ENCODE results near the gene PAX2. TPM values are rescaled to one million over a fixed set of nuclear protein-coding genes. Genes with fewer than 3 reads are reported as not detected.

The PAX2 gene
- total and polyA plus RNA-seq, 4 donors = not detected

DNA sequence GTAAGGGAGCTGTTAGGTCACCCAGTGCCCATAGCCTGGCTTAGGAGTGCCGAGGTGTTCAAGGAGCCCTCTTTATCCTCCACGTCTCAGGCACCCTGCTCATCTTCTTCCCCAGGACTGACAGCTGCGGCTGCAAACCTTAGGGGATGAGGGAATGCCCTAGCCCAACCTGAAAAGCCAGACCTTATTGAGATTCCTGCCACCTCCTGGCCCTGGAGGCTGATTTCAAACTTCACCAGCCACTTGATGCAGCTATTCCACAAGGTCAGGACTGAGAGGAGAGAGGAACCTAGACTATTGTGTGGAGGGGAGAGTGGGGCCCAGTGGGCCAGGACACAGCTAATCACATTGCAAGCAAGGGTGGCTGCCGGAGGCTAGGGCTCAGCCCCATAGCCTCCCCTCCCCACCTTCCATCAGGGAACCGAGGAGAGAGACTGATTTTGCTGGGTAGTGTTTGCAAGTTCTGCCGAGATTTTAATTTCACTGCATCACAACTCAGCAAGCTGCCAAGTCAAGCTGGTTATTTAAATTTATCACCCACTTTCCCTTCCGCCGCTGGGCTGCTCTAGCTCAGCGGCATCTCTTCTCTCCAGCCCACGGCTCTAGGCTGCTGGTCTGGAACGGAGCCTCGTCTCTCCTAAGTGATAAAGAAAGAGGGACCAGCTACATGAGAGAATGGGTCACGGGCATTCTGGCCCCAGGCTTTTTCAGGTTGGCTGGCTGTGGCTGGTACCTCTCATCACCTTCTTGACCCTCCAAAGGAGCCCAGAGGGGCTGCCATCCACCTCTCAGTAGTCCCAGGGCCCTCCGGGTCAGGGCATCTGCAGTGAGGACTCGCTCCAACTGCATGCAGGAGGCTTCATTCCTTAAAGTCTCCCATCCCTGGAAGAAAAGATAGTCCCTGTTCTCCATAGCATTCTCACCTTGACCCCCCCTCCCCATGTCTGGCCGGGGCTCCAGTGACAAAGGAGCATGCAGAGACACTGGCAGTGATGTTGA lies 66.7 kb downstream of the PAX2 start:
- peaks cover 0 to 4% (median 2%) of the 10 kb centered on the region in 4 donors for H3K27me3 ChIP-seq (ENCODE audit: control insufficient read depth in 4 of 4, insufficient read depth in 4 of 4, low read length in 3 of 4)

DNA sequence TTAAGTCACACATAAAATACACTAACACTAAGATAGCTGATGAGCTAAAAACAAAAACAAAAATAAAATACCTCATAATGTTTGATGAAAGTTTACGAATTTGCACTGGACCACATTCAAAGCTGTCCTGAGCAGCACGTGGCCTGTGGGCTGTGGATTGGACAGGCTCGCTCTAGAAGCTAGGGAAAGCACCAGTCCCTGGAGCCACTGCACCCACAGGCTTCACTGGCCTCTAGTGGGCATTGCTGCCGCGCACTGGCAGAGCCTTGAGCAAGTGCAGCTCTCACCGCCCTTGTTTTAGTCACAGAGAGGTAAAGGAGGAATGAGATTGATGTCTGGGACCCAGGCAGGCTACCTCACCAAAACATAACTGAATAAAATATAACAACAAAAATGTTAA lies 67.6 kb downstream of the PAX2 start:
- H3K27ac ChIP-seq (ENCODE audit: low read depth in 1 of 2, low read length in 2 of 2) = no peak overlapping the region
- H3K9me3 ChIP-seq (ENCODE audit: control insufficient read depth in 4 of 4, low read length in 3 of 4) = no peaks in the 10 kb centered on the region
- H3K36me3 ChIP-seq (ENCODE audit: control insufficient read depth in 4 of 4, insufficient read depth in 3 of 4, low read depth in 1 of 4, low read length in 3 of 4) = no peaks in the 10 kb centered on the region
- H3K9ac ChIP-seq (ENCODE audit: low read depth in 1 of 2, low read length in 2 of 2) = no peak overlapping the region
- DNase-seq (ENCODE audit: low spot score) = no peak
- no peaks in the 10 kb centered on the region for H3K4me1 ChIP-seq (ENCODE audit: control insufficient read depth in 4 of 4, insufficient read depth in 4 of 4, low read length in 3 of 4)
- TF ChIP-seq FOXA2 (IDR thresholded peaks at IDR 0.05) (no peak), RAD21 (IDR thresholded peaks at IDR 0.05) (no peak), SP1 (IDR thresholded peaks at IDR 0.05) (no peak), YY1 (IDR thresholded peaks at IDR 0.05) (no peak), HNF4G (IDR thresholded peaks at IDR 0.05) (no peak), FOXA1 (IDR thresholded peaks at IDR 0.05) (no peak), JUND (IDR thresholded peaks at IDR 0.05) (no peak), EGR1 (IDR thresholded peaks at IDR 0.05; ENCODE audit: low read depth in 2 of 2) (no peak), NR2F2 (IDR thresholded peaks at IDR 0.05) (no peak)
- TF ChIP-seq, protein P1, sequence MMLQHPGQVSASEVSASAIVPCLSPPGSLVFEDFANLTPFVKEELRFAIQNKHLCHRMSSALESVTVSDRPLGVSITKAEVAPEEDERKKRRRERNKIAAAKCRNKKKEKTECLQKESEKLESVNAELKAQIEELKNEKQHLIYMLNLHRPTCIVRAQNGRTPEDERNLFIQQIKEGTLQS (IDR thresholded peaks at IDR 0.05) = no peak
- TF ChIP-seq, protein P2, sequence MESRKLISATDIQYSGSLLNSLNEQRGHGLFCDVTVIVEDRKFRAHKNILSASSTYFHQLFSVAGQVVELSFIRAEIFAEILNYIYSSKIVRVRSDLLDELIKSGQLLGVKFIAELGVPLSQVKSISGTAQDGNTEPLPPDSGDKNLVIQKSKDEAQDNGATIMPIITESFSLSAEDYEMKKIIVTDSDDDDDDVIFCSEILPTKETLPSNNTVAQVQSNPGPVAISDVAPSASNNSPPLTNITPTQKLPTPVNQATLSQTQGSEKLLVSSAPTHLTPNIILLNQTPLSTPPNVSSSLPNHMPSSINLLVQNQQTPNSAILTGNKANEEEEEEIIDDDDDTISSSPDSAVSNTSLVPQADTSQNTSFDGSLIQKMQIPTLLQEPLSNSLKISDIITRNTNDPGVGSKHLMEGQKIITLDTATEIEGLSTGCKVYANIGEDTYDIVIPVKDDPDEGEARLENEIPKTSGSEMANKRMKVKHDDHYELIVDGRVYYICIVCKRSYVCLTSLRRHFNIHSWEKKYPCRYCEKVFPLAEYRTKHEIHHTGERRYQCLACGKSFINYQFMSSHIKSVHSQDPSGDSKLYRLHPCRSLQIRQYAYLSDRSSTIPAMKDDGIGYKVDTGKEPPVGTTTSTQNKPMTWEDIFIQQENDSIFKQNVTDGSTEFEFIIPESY (IDR thresholded peaks at IDR 0.05) = no peak
- TF ChIP-seq, protein P3, sequence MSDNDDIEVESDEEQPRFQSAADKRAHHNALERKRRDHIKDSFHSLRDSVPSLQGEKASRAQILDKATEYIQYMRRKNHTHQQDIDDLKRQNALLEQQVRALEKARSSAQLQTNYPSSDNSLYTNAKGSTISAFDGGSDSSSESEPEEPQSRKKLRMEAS (IDR thresholded peaks at IDR 0.05) = no peak
- H3K4me3 ChIP-seq (ENCODE audit: low read depth in 1 of 3, low read length in 3 of 3) = no peak overlapping the region
- H3K27me3 ChIP-seq (ENCODE audit: control insufficient read depth in 4 of 4, insufficient read depth in 4 of 4, low read length in 3 of 4) = peaks cover 0 to 11% (median 1%) of the 10 kb centered on the region in 4 donors
- 74% methylated on average over 6 of the region's 6 CpGs for WGBS

More for the DNA sequence above, 66.7 kb downstream of the PAX2 start:
- Histone ChIP-seq H3K27ac (ENCODE audit: low read depth in 1 of 2, low read length in 2 of 2) (no peak overlapping the region), H3K9ac (ENCODE audit: low read depth in 1 of 2, low read length in 2 of 2) (no peak overlapping the region), H3K9me3 (ENCODE audit: control insufficient read depth in 4 of 4, low read length in 3 of 4) (no peaks in the 10 kb centered on the region), H3K4me3 (ENCODE audit: low read depth in 1 of 3, low read length in 3 of 3) (no peak overlapping the region), H3K4me1 (ENCODE audit: control insufficient read depth in 4 of 4, insufficient read depth in 4 of 4, low read length in 3 of 4) (no peaks in the 10 kb centered on the region), H3K36me3 (ENCODE audit: control insufficient read depth in 4 of 4, insufficient read depth in 3 of 4, low read depth in 1 of 4, low read length in 3 of 4) (no peaks in the 10 kb centered on the region)
- 69% methylated on average over 16 of the region's 16 CpGs for WGBS
- no peak for DNase-seq (ENCODE audit: low spot score)
- TF ChIP-seq EGR1 (IDR thresholded peaks at IDR 0.05; ENCODE audit: low read depth in 2 of 2) (no peak), TAF1 (conservative IDR thresholded peaks at IDR 0.05) (no peak), GABPA (IDR thresholded peaks at IDR 0.05 in 1 of 2, conservative IDR thresholded peaks at IDR 0.05 in 1 of 2) (no peak), SP1 (IDR thresholded peaks at IDR 0.05) (no peak), RAD21 (IDR thresholded peaks at IDR 0.05) (no peak), NR2F2 (IDR thresholded peaks at IDR 0.05) (no peak), RXRA (IDR thresholded peaks at IDR 0.05) (no peak), HNF4G (IDR thresholded peaks at IDR 0.05) (no peak), FOXA2 (IDR thresholded peaks at IDR 0.05) (no peak), FOXA1 (IDR thresholded peaks at IDR 0.05) (no peak)
- TF ChIP-seq, protein P3 (IDR thresholded peaks at IDR 0.05) = no peak
- TF ChIP-seq, protein P4, sequence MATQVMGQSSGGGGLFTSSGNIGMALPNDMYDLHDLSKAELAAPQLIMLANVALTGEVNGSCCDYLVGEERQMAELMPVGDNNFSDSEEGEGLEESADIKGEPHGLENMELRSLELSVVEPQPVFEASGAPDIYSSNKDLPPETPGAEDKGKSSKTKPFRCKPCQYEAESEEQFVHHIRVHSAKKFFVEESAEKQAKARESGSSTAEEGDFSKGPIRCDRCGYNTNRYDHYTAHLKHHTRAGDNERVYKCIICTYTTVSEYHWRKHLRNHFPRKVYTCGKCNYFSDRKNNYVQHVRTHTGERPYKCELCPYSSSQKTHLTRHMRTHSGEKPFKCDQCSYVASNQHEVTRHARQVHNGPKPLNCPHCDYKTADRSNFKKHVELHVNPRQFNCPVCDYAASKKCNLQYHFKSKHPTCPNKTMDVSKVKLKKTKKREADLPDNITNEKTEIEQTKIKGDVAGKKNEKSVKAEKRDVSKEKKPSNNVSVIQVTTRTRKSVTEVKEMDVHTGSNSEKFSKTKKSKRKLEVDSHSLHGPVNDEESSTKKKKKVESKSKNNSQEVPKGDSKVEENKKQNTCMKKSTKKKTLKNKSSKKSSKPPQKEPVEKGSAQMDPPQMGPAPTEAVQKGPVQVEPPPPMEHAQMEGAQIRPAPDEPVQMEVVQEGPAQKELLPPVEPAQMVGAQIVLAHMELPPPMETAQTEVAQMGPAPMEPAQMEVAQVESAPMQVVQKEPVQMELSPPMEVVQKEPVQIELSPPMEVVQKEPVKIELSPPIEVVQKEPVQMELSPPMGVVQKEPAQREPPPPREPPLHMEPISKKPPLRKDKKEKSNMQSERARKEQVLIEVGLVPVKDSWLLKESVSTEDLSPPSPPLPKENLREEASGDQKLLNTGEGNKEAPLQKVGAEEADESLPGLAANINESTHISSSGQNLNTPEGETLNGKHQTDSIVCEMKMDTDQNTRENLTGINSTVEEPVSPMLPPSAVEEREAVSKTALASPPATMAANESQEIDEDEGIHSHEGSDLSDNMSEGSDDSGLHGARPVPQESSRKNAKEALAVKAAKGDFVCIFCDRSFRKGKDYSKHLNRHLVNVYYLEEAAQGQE (IDR thresholded peaks at IDR 0.05) = no peak
- TF ChIP-seq, protein P1 (IDR thresholded peaks at IDR 0.05) = no peak
- TF ChIP-seq, protein P5, sequence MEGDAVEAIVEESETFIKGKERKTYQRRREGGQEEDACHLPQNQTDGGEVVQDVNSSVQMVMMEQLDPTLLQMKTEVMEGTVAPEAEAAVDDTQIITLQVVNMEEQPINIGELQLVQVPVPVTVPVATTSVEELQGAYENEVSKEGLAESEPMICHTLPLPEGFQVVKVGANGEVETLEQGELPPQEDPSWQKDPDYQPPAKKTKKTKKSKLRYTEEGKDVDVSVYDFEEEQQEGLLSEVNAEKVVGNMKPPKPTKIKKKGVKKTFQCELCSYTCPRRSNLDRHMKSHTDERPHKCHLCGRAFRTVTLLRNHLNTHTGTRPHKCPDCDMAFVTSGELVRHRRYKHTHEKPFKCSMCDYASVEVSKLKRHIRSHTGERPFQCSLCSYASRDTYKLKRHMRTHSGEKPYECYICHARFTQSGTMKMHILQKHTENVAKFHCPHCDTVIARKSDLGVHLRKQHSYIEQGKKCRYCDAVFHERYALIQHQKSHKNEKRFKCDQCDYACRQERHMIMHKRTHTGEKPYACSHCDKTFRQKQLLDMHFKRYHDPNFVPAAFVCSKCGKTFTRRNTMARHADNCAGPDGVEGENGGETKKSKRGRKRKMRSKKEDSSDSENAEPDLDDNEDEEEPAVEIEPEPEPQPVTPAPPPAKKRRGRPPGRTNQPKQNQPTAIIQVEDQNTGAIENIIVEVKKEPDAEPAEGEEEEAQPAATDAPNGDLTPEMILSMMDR (IDR thresholded peaks at IDR 0.05; ENCODE audit: low read depth, low read length, missing input control) = no peak

Measured in liver (tissue), 9 donors.